GM12878 (cell line): Measurements from ENCODE around the gene ZBTB32.

ENCODE experiments used
- JUNB ChIP-seq: IDR thresholded peaks from 2 replicates; pipeline ENCODE4 v1.6.1; 2016; ENCODE audit warnings: antibody characterized with exemption, mild to moderate bottlenecking
- MTA3 ChIP-seq: IDR thresholded peaks from 2 replicates; pipeline ENCODE4 v1.6.1; 2012; ENCODE audit warnings: low read length, inconsistent platforms, borderline replicate concordance
- PRDM15 ChIP-seq: fragments of 450-650 bp; formaldehyde crosslinking; IDR thresholded peaks from 2 replicates; pipeline ENCODE4 v1.4.0; 2020; ENCODE audit warnings: mild to moderate bottlenecking, moderate library complexity
- STAT3 ChIP-seq: IDR thresholded peaks from 2 replicates; pipeline ENCODE4 v1.6.1; 2011; ENCODE audit warnings: low read depth, low read length, improper control_type of control experiment
- ZNF384 ChIP-seq: IDR thresholded peaks from 2 replicates; pipeline ENCODE4 v1.6.1; 2012; ENCODE audit warnings: low read depth, mild to moderate bottlenecking, low read length, improper control_type of control experiment, borderline replicate concordance

GRCh38 chr19:35673121-35673804 lies 31.1 kb upstream of the ZBTB32 start:
- TF ChIP-seq STAT3 (no peak), ZNF384 (no peak), MTA3 (no peak), PRDM15 (no peak), JUNB (no peak)
